ENCODE results near the gene HCN2. TPM values are rescaled to one million over a fixed set of nuclear protein-coding genes. Genes with fewer than 3 reads are reported as not detected.

HCN2 gene
- polyA plus RNA-seq, 1 donor from 2014 or later = 4.7 TPM

DNA sequence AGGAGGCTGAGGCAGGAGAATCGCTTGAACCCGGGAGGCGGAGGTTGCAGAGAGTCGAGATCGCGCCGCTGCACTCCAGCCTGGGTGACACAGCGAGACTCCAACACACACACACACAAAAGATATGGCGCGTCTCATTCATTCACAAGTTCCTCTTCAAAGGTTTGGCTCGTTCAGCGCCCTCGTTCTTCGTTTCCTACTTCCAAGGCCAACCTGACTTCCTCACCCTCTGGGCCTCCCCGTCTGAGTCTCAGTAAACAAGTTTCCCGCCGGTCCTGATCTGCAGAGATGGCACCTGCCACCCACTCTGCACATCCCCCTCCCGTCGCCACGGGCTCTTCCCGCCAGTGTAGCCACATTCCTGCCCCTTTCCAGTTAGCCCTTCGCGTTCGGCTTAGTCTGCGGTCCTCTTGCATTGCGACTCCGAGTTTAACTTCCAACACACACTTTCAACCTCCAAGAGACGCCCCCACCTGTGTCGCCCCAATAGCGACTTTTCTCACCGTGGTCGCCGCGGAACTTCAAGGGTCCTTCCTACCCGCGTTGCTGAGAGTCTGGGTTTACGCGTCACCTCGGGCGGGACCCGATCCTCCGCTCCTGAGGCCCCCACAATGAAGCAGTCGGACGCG lies 18.6 kb upstream of the HCN2 start:
- peaks cover 2% of the 10 kb centered on the region for H4K20me1 ChIP-seq (ENCODE audit: insufficient read depth)
- no peak overlapping the region for H3K4me2 ChIP-seq (ENCODE audit: low read length)
- no peaks in the 10 kb centered on the region for H3F3A ChIP-seq (ENCODE audit: insufficient read depth, low read length, poor library complexity, severe bottlenecking)
- no peak overlapping the region for H3K27ac ChIP-seq (ENCODE audit: low read length)
- peaks cover 30% of the 10 kb centered on the region for H3K79me2 ChIP-seq (replicated peaks; ENCODE audit: insufficient read depth, low read length)
- no peaks in the 10 kb centered on the region for H3K27me3 ChIP-seq (ENCODE audit: insufficient read depth, low read depth, low read length)
- H3K36me3 ChIP-seq (ENCODE audit: insufficient read depth, low read length) = no peaks in the 10 kb centered on the region
- no peak overlapping the region for H2AFZ ChIP-seq (ENCODE audit: low read depth, low read length)
- no peaks in the 10 kb centered on the region for H3K9me3 ChIP-seq (ENCODE audit: low read length)
- TF ChIP-seq, protein P1, sequence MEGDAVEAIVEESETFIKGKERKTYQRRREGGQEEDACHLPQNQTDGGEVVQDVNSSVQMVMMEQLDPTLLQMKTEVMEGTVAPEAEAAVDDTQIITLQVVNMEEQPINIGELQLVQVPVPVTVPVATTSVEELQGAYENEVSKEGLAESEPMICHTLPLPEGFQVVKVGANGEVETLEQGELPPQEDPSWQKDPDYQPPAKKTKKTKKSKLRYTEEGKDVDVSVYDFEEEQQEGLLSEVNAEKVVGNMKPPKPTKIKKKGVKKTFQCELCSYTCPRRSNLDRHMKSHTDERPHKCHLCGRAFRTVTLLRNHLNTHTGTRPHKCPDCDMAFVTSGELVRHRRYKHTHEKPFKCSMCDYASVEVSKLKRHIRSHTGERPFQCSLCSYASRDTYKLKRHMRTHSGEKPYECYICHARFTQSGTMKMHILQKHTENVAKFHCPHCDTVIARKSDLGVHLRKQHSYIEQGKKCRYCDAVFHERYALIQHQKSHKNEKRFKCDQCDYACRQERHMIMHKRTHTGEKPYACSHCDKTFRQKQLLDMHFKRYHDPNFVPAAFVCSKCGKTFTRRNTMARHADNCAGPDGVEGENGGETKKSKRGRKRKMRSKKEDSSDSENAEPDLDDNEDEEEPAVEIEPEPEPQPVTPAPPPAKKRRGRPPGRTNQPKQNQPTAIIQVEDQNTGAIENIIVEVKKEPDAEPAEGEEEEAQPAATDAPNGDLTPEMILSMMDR (IDR thresholded peaks at IDR 0.05; ENCODE audit: poor library complexity, severe bottlenecking) = no peak
- no peak for TF ChIP-seq RAD21 (conservative IDR thresholded peaks at IDR 0.05)
- no peak for TF ChIP-seq TAF1 (IDR thresholded peaks at IDR 0.05; ENCODE audit: low read depth)
- no peak for TF ChIP-seq EZH2 (IDR thresholded peaks at IDR 0.05; ENCODE audit: borderline replicate concordance, insufficient read depth, low read length, poor library complexity, severe bottlenecking)
- no peak for TF ChIP-seq EP300 (conservative IDR thresholded peaks at IDR 0.05; ENCODE audit: poor library complexity, severe bottlenecking)
- TF ChIP-seq SMC3 (conservative IDR thresholded peaks at IDR 0.05; ENCODE audit: poor library complexity) = no peak
- TF ChIP-seq, protein P2, sequence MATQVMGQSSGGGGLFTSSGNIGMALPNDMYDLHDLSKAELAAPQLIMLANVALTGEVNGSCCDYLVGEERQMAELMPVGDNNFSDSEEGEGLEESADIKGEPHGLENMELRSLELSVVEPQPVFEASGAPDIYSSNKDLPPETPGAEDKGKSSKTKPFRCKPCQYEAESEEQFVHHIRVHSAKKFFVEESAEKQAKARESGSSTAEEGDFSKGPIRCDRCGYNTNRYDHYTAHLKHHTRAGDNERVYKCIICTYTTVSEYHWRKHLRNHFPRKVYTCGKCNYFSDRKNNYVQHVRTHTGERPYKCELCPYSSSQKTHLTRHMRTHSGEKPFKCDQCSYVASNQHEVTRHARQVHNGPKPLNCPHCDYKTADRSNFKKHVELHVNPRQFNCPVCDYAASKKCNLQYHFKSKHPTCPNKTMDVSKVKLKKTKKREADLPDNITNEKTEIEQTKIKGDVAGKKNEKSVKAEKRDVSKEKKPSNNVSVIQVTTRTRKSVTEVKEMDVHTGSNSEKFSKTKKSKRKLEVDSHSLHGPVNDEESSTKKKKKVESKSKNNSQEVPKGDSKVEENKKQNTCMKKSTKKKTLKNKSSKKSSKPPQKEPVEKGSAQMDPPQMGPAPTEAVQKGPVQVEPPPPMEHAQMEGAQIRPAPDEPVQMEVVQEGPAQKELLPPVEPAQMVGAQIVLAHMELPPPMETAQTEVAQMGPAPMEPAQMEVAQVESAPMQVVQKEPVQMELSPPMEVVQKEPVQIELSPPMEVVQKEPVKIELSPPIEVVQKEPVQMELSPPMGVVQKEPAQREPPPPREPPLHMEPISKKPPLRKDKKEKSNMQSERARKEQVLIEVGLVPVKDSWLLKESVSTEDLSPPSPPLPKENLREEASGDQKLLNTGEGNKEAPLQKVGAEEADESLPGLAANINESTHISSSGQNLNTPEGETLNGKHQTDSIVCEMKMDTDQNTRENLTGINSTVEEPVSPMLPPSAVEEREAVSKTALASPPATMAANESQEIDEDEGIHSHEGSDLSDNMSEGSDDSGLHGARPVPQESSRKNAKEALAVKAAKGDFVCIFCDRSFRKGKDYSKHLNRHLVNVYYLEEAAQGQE (IDR thresholded peaks at IDR 0.05; ENCODE audit: borderline replicate concordance) = no peak
- no peak for TF ChIP-seq MXI1 (conservative IDR thresholded peaks at IDR 0.05; ENCODE audit: poor library complexity, severe bottlenecking)
- TF ChIP-seq POLR2AphosphoS5 (IDR thresholded peaks at IDR 0.05) = no peak
- H3K9ac ChIP-seq (ENCODE audit: low read length) = no peak overlapping the region
- peak overlapping the region; percentile 99 for H3K4me3 ChIP-seq (ENCODE audit: low read length)
- H3K9me2 ChIP-seq (ENCODE audit: insufficient read depth, low read length) = no peaks in the 10 kb centered on the region

DNA sequence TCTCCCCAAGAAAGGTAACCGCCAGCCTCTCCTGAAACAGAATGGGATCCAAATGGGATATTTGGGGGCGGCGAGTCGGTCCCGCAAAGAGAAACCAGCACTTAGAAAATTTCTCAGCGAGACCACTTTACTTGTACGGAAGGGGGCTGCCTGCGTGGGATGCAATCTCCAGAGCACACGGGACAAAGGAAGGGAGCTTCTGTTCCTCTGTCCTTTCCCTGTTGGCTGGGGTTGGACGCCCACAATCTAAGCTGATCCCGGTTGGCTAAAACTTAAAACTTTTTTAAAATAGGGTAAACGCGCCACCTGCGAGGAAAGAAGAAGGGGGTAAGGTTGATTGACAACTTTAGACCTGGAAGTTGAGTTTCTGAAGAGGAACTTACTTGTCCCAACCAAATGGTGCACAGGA lies 18.1 kb upstream of the HCN2 start:
- Histone ChIP-seq H4K20me1 (ENCODE audit: insufficient read depth) (peaks cover 4% of the 10 kb centered on the region), H3K27ac (ENCODE audit: low read length) (no peak overlapping the region), H3K27me3 (ENCODE audit: insufficient read depth, low read depth, low read length) (no peaks in the 10 kb centered on the region), H3K9me2 (ENCODE audit: insufficient read depth, low read length) (no peaks in the 10 kb centered on the region), H3K4me3 (ENCODE audit: low read length) (peak overlapping the region; percentile 99), H3K4me2 (ENCODE audit: low read length) (peak overlapping the region; percentile 51), H3K9me3 (ENCODE audit: low read length) (no peaks in the 10 kb centered on the region), H2AFZ (ENCODE audit: low read depth, low read length) (no peak overlapping the region), H3K9ac (ENCODE audit: low read length) (no peak overlapping the region), H3F3A (ENCODE audit: insufficient read depth, low read length, poor library complexity, severe bottlenecking) (no peaks in the 10 kb centered on the region), H3K79me2 (replicated peaks; ENCODE audit: insufficient read depth, low read length) (peaks cover 34% of the 10 kb centered on the region), H3K36me3 (ENCODE audit: insufficient read depth, low read length) (no peaks in the 10 kb centered on the region)
- TF ChIP-seq, protein P2 (IDR thresholded peaks at IDR 0.05; ENCODE audit: borderline replicate concordance) = no peak
- no peak for TF ChIP-seq RAD21 (conservative IDR thresholded peaks at IDR 0.05)
- TF ChIP-seq EZH2 (IDR thresholded peaks at IDR 0.05; ENCODE audit: borderline replicate concordance, insufficient read depth, low read length, poor library complexity, severe bottlenecking) = no peak
- TF ChIP-seq, protein P1 (IDR thresholded peaks at IDR 0.05; ENCODE audit: poor library complexity, severe bottlenecking) = no peak
- no peak for TF ChIP-seq MXI1 (conservative IDR thresholded peaks at IDR 0.05; ENCODE audit: poor library complexity, severe bottlenecking)

All from neural cell (in vitro differentiated cells).